Epidermal melanocyte (primary cell): Measurements from ENCODE around the gene HK2.
A peak's percentile ranks its signal among the peaks of the same experiment; 100 is the strongest.
"Not testable (repeated sequence)": the region's sequence is repeated elsewhere in the genome, so short reads cannot be mapped to it uniquely, and the experiment has no call there.

Experiments used
- DNase-seq: peaks from one replicate; pipeline ENCODE4 v3.0.0; 2011; ENCODE audit warnings: low spot score; ENCODE audit not compliant: insufficient read length

The HK2 gene

GRCh38 chr2:74893332-74893731 lies 59.4 kb downstream of the HK2 start:
- no peak for DNase-seq

GRCh38 chr2:74894272-74894981 lies 60.5 kb downstream of the HK2 start:
- no peak for DNase-seq

GRCh38 chr2:74895001-74895400 lies 61.1 kb downstream of the HK2 start:
- DNase-seq, result no peak

GRCh38 chr2:74896232-74896631 lies 62.3 kb downstream of the HK2 start:
- DNase-seq, result no peak

GRCh38 chr2:74900225-74900624 lies 66.3 kb downstream of the HK2 start:
- DNase-seq, result not testable (repeated sequence)

GRCh38 chr2:74902281-74902860 lies 68.4 kb downstream of the HK2 start:
- no peak for DNase-seq

- DNase-seq, result no peak
Measured at GRCh38 chr2:74906395-74906794, 72.5 kb downstream of the HK2 start.

- DNase-seq, result not testable (repeated sequence)
Measured at GRCh38 chr2:74907560-74907959, 73.6 kb downstream of the HK2 start.

- DNase-seq, result no peak
Measured at GRCh38 chr2:74908748-74909444, 75.0 kb downstream of the HK2 start.

GRCh38 chr2:74910245-74910644 lies 76.3 kb downstream of the HK2 start:
- no peak for DNase-seq

GRCh38 chr2:74911061-74911460 lies 77.1 kb downstream of the HK2 start:
- no peak for DNase-seq

- no peak for DNase-seq
Measured at GRCh38 chr2:74915743-74916142, 81.8 kb downstream of the HK2 start.

- DNase-seq, result no peak
Measured at GRCh38 chr2:74916394-74916793, 82.5 kb downstream of the HK2 start.

GRCh38 chr2:74917702-74918619 lies 84.0 kb downstream of the HK2 start:
- DNase-seq, result peak; percentile 53

- peak; percentile 26 for DNase-seq
Measured at GRCh38 chr2:74919827-74920226, 85.9 kb downstream of the HK2 start.

GRCh38 chr2:74921236-74921736 lies 87.4 kb downstream of the HK2 start:
- DNase-seq, result no peak

GRCh38 chr2:74922592-74923227 lies 88.8 kb downstream of the HK2 start:
- no peak for DNase-seq

GRCh38 chr2:74924463-74925265 lies 90.7 kb downstream of the HK2 start:
- no peak for DNase-seq

GRCh38 chr2:74925361-74925786 lies 91.4 kb downstream of the HK2 start:
- DNase-seq, result no peak

- DNase-seq, result no peak
Measured at GRCh38 chr2:74927621-74928020, 93.7 kb downstream of the HK2 start.
